Measurements from ENCODE around the gene EBF3.

DNA sequence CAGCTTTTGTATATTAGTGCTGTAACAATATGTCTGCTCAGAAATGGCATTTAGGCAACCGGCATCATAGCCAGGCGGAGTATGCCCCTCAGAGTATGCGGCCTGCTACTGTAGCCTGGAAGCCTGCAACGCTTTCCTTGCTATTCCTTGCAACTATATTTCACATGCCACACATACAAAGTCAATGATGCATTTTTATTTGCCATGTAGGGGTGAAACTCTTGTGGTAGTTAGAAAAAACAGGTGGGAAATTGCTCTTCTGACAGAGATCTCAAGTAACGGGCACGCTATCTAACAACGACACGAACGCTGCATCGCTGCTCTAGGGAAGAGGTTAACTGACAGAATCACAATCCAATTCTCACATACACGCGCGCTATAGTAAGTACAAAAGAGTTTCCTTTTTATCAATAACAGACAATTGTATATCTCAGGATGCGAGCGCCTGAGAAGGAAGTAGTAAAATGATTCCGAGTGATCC is 5.9 kb downstream of the EBF3 start:
- TF ChIP-seq POLR2AphosphoS5 (IDR thresholded peaks at IDR 0.05) (no peak), POLR2A (IDR thresholded peaks at IDR 0.05) (no peak)

All from suprapubic skin (tissue), 4 donors.